ENCODE measurements around the gene CFAP58. TPM values are rescaled to one million over a fixed set of nuclear protein-coding genes. Genes with fewer than 3 reads are reported as not detected.
A peak's percentile ranks its signal among the peaks of the same experiment; 100 is the strongest.

Gene CFAP58
- total RNA-seq, 6 experiments from 2014 or later: 0.35 to 1.1 (median 0.41) TPM

- Mint-ChIP-seq H3K36me3 (ENCODE audit: low read depth) (peaks cover 47% of the 10 kb centered on the region), H3K27ac (peak overlapping the region; percentile 95), H3K4me1 (ENCODE audit: low read depth) (peaks cover 71% of the 10 kb centered on the region), H3K27me3 (ENCODE audit: insufficient read depth) (peaks cover 11% of the 10 kb centered on the region; the same call in 1 of the 2 replicates), H3K4me3 (no peak overlapping the region), H3K9me3 (peaks cover 16% of the 10 kb centered on the region)
- TF ChIP-seq CTCF (IDR thresholded peaks at IDR 0.05): no peak
- DNase-seq: no peak
Measured at GRCh38 chr10:104307576-104308438, 45.8 kb upstream of the CFAP58 start.

- peaks cover 66% of the 10 kb centered on the region for H3K4me1 Mint-ChIP-seq (ENCODE audit: low read depth)
- no peak overlapping the region for H3K4me3 Mint-ChIP-seq
Measured at GRCh38 chr10:104308439-104308903, 45.2 kb upstream of the CFAP58 start.

GRCh38 chr10:104309980-104310978 is 43.4 kb upstream of the CFAP58 start:
- no peak for TF ChIP-seq CTCF (IDR thresholded peaks at IDR 0.05)
- Mint-ChIP-seq H3K27me3 (ENCODE audit: insufficient read depth) (peaks cover 11% of the 10 kb centered on the region; the same call in 1 of the 2 replicates), H3K4me1 (ENCODE audit: low read depth) (peaks cover 61% of the 10 kb centered on the region), H3K27ac (peak overlapping the region; percentile 95), H3K4me3 (peak overlapping the region; percentile 23), H3K36me3 (ENCODE audit: low read depth) (peaks cover 35% of the 10 kb centered on the region), H3K9me3 (no peaks in the 10 kb centered on the region)
- peak; percentile 92 for DNase-seq

More at GRCh38 chr10:104308439-104308903, 45.2 kb upstream of the CFAP58 start:
- Mint-ChIP-seq H3K36me3 (ENCODE audit: low read depth) (peaks cover 45% of the 10 kb centered on the region), H3K9me3 (peaks cover 10% of the 10 kb centered on the region), H3K27me3 (ENCODE audit: insufficient read depth) (peaks cover 11% of the 10 kb centered on the region; the same call in 1 of the 2 replicates), H3K27ac (peak overlapping the region; percentile 95)
- no peak for DNase-seq
- no peak for TF ChIP-seq CTCF (IDR thresholded peaks at IDR 0.05)

- DNase-seq: no peak
- H3K4me1 Mint-ChIP-seq (ENCODE audit: low read depth): peaks cover 55% of the 10 kb centered on the region
- peak overlapping the region; percentile 95 for H3K27ac Mint-ChIP-seq
- no peak for TF ChIP-seq CTCF (IDR thresholded peaks at IDR 0.05)
- H3K9me3 Mint-ChIP-seq: no peaks in the 10 kb centered on the region
- no peak overlapping the region for H3K4me3 Mint-ChIP-seq
- peaks cover 39% of the 10 kb centered on the region for H3K36me3 Mint-ChIP-seq (ENCODE audit: low read depth)
- H3K27me3 Mint-ChIP-seq (ENCODE audit: insufficient read depth): peaks cover 11% of the 10 kb centered on the region; the same call in 1 of the 2 replicates
Measured at GRCh38 chr10:104311184-104311720, 42.4 kb upstream of the CFAP58 start.

Data from HFFc6 (cell line).